ENCODE measurements around the gene LMBR1L.
A peak's percentile ranks its signal among the peaks of the same experiment; 100 is the strongest.

Gene LMBR1L

GRCh38 chr12:49055092-49055491 lies 55.6 kb downstream of the LMBR1L start:
- DNase-seq = no peak

GRCh38 chr12:49054524-49054923 lies 56.1 kb downstream of the LMBR1L start:
- no peak for DNase-seq

GRCh38 chr12:49054096-49054495 lies 56.6 kb downstream of the LMBR1L start:
- DNase-seq = no peak

- DNase-seq = no peak
Measured at GRCh38 chr12:49052451-49053208, 58.0 kb downstream of the LMBR1L start.

- DNase-seq = no peak
Measured at GRCh38 chr12:49051777-49052438, 58.7 kb downstream of the LMBR1L start.

GRCh38 chr12:49051373-49051764 lies 59.3 kb downstream of the LMBR1L start:
- no peak for DNase-seq

- DNase-seq = no peak
Measured at GRCh38 chr12:49050507-49051372, 59.9 kb downstream of the LMBR1L start.

- peak in 12 of 56 donors; percentile 6 to 44 (median 26) for DNase-seq
Measured at GRCh38 chr12:49049566-49050224, 61.0 kb downstream of the LMBR1L start.

GRCh38 chr12:49048953-49049352 lies 61.7 kb downstream of the LMBR1L start:
- DNase-seq = no peak
